ENCODE data around the gene ALG3. TPM values are rescaled to one million over a fixed set of nuclear protein-coding genes. Genes with fewer than 3 reads are reported as not detected.

Gene ALG3
- total RNA-seq, 1 donor: 14.0 TPM

DNA sequence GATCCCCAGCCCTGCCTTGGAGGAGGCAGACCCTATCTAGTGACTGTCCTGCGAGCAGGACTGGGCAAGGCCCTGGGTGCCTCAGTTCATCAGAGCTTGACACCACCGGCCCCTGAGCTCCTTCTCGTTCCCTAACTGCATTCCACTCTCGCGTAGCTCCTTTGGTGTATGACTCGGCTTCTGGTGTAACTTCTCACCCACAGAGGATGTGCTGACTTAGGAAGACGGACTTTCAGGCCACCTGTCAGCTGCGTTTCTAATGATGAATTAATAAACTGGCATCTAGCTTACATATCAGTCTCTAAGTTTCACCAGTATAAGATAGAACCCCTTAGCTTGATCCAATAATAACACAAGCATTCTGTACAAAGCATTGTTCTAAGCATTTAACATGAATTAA lies 45.2 kb downstream of the ALG3 start:
- Histone ChIP-seq H3K4me3 (ENCODE audit: low read length) (no peak overlapping the region), H3K9me3 (ENCODE audit: low read depth, low read length) (no peaks in the 10 kb centered on the region), H3K4me1 (ENCODE audit: insufficient read depth, low read length) (no peaks in the 10 kb centered on the region), H3K27me3 (ENCODE audit: insufficient read depth, low read length) (no peaks in the 10 kb centered on the region)

DNA sequence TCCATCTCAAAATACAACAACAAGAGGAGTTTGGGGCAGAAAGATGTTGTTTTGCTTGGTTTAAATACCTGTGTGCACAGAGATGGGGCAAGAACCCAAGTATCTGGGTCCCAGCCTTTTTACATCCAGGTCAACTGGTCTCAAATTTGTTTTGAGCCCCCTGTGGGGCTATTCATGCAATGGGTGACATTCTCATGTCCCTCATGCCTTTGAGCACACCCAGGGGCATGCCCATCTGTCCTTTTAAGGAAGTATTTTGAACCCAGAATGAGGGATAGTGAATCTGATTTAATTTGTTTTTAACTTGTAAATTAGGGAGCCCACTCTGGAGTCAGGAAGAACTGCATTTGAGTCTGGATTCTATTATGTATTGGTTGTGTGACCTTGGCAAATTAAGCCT lies 47.9 kb downstream of the ALG3 start:
- Histone ChIP-seq H3K4me1 (ENCODE audit: insufficient read depth, low read length) (no peaks in the 10 kb centered on the region), H3K9me3 (ENCODE audit: low read depth, low read length) (no peaks in the 10 kb centered on the region), H3K4me3 (ENCODE audit: low read length) (no peak overlapping the region), H3K27me3 (ENCODE audit: insufficient read depth, low read length) (no peaks in the 10 kb centered on the region)

DNA sequence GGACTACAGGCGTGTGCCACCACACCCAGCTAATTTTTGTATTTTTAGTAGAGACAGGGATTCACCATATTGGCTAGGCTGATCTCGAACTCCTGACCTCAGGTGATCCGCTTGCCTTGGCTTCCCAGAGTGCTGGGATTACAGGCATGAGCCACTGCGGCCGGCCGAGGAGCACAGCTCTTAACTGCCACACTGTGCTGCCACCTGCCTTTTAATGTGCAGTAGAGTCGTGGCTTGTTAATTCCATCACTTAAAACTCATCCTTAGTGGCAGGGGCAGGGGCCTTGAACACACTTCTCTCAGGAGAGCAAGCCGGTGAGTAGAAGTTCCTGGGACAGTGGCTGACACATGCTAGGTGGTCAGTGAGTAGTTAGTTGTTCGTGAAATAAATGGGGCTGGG lies 50.3 kb downstream of the ALG3 start:
- no peak overlapping the region for H3K4me3 ChIP-seq (ENCODE audit: low read length)
- H3K27me3 ChIP-seq (ENCODE audit: insufficient read depth, low read length): no peaks in the 10 kb centered on the region
- H3K9me3 ChIP-seq (ENCODE audit: low read depth, low read length): no peaks in the 10 kb centered on the region

DNA sequence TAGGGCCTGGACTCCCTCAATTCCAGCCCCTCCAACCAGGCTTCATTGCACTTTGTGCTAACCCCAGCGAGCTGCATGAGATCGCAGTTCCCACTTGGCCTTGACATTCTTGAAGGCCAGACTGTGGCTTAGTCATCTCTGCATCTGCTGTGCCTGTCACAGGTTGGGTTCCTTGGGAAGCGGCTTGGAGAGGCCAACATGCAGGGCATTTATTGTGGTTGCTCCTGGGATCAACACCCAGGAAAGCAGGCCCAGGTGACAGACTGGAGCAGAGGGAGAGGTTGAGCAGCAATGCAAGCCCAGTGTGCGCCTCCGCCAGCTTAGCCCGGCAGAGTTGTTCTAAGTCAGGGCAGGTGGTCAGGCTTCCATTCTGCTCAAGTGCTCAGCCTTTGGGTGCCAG lies 52.2 kb downstream of the ALG3 start:
- no peak overlapping the region for H3K4me3 ChIP-seq (ENCODE audit: low read length)
- H3K4me1 ChIP-seq (ENCODE audit: insufficient read depth, low read length): no peaks in the 10 kb centered on the region
- no peaks in the 10 kb centered on the region for H3K27me3 ChIP-seq (ENCODE audit: insufficient read depth, low read length)
- no peaks in the 10 kb centered on the region for H3K9me3 ChIP-seq (ENCODE audit: low read depth, low read length)

More for the DNA sequence above, 50.3 kb downstream of the ALG3 start:
- no peaks in the 10 kb centered on the region for H3K4me1 ChIP-seq (ENCODE audit: insufficient read depth, low read length)

DNA sequence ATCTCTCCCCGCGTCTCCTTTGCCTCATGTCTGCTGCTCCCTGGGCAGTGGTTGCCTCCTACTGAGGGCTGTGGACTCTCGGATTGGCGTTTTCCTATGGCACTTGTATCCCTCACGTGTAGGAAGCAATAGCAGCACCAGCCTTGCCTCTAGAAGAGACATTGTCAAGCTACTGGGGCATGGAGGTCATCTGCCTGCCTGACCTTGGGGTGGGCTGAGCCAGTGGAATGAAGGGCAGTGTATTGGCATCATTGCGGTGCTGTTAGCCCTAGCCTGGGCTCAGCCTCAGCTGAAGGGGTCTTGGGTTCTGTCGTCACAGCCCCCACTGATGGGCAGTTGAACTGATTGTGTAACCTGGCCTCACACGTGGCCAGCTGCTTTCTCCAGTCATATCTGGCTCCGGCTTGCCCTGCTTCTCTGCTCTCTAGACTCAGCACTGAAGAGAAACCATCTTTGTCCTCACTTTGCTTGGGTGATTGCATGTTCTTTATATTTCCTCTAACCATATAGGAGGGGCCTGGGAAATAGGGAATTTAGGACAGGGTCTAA lies 54.7 kb downstream of the ALG3 start:
- no peaks in the 10 kb centered on the region for H3K9me3 ChIP-seq (ENCODE audit: low read depth, low read length)
- H3K27me3 ChIP-seq (ENCODE audit: insufficient read depth, low read length): no peaks in the 10 kb centered on the region
- H3K4me3 ChIP-seq (ENCODE audit: low read length): no peak overlapping the region
- H3K4me1 ChIP-seq (ENCODE audit: insufficient read depth, low read length): no peaks in the 10 kb centered on the region

DNA sequence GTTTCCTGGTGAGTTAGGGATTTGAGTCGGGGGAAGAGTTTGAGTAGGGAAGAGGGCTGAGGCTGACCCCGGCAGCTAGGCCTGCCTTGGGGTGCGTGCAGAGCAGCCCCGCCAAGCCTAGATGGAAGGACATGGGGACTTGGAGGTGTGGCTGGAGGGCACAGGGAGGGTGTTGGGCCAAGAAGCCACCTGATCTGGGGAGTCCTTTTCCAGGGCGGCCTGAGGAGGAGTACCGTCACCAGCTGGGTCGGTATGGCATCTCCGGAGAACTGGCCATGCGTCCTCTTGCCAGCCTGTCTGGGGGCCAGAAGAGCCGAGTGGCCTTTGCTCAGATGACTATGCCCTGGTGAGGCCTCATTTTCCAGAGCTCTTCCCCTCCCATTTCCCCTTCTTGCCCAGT lies 55.9 kb downstream of the ALG3 start:
- H3K4me1 ChIP-seq (ENCODE audit: insufficient read depth, low read length): peaks cover 1% of the 10 kb centered on the region
- no peaks in the 10 kb centered on the region for H3K27me3 ChIP-seq (ENCODE audit: insufficient read depth, low read length)
- no peak overlapping the region for H3K4me3 ChIP-seq (ENCODE audit: low read length)
- H3K9me3 ChIP-seq (ENCODE audit: low read depth, low read length): no peaks in the 10 kb centered on the region

Other genes starting within 250 kb of the ALG3 start
- gene ABCC5, start 231.1 kb downstream of the ALG3 start, total RNA-seq: 6.5 TPM
- not detected for gene HTR3D, start 217.2 kb downstream of the ALG3 start, total RNA-seq
- gene HTR3C, start 195.9 kb downstream of the ALG3 start, total RNA-seq: not detected
- not detected for gene HTR3E, start 151.9 kb downstream of the ALG3 start, total RNA-seq
- 41.0 TPM for gene EIF2B5, start 113.6 kb downstream of the ALG3 start, total RNA-seq
- 18.3 TPM for gene DVL3, start 93.6 kb downstream of the ALG3 start, total RNA-seq
- gene AP2M1, start 74.1 kb downstream of the ALG3 start, total RNA-seq: 167 TPM
- 39.7 TPM for gene ABCF3, start 62.8 kb downstream of the ALG3 start, total RNA-seq
- under 0.01 TPM for gene VWA5B2, start 19.4 kb downstream of the ALG3 start, total RNA-seq
- 0.52 TPM for gene EEF1AKMT4, start 710 bp upstream of the ALG3 start, total RNA-seq
- not detected for gene CAMK2N2, start 12.6 kb upstream of the ALG3 start, total RNA-seq
- gene ECE2, start 27.1 kb upstream of the ALG3 start, total RNA-seq: not detected
- gene PSMD2, start 50.3 kb upstream of the ALG3 start, total RNA-seq: 119 TPM
- 114 TPM for gene EIF4G1, start 65.6 kb upstream of the ALG3 start, total RNA-seq
- gene FAM131A, start 88.6 kb upstream of the ALG3 start, total RNA-seq: 5.7 TPM
- gene CLCN2, start 112.6 kb upstream of the ALG3 start, total RNA-seq: 0.63 TPM
- 19.0 TPM for gene POLR2H, start 112.7 kb upstream of the ALG3 start, total RNA-seq
- not detected for gene THPO, start 129.2 kb upstream of the ALG3 start, total RNA-seq
- 0.31 TPM for gene CHRD, start 131.1 kb upstream of the ALG3 start, total RNA-seq